ENCODE data around the gene TMPRSS2. TPM values are rescaled to one million over a fixed set of nuclear protein-coding genes. Genes with fewer than 3 reads are reported as not detected.

The TMPRSS2 gene
- total and polyA plus RNA-seq, 7 donors = 0.03 to 0.15 (median 0.10) TPM; not detected in 3

GRCh38 chr21:41489329-41489728 is 18.6 kb downstream of the TMPRSS2 start:
- ATAC-seq (no peak), DNase-seq (no peak)
- no peaks in the 10 kb centered on the region for H3K36me3 ChIP-seq (ENCODE audit: insufficient read depth in 1 of 2, low read depth in 1 of 2)
- TF ChIP-seq CTCF (IDR thresholded peaks at IDR 0.05) = no peak
- H3K4me1 ChIP-seq = no peaks in the 10 kb centered on the region
- H3K27ac ChIP-seq = no peak overlapping the region
- no peaks in the 10 kb centered on the region for H3K9me3 ChIP-seq
- H3K4me3 ChIP-seq = no peak overlapping the region
- 60 to 64% (median 64%) methylated on average over 7 of the region's 7 CpGs for WGBS, 3 donors
- intact Hi-C loops (cut with DNase I) = no loop called here
- peaks cover 0 to 11% (median 0%) of the 10 kb centered on the region in 3 donors for H3K27me3 ChIP-seq (ENCODE audit: insufficient read depth in 3 of 3, low read length in 2 of 3)

GRCh38 chr21:41488080-41488479 is 19.9 kb downstream of the TMPRSS2 start:
- DNase-seq = no peak
- no peaks in the 10 kb centered on the region for H3K36me3 ChIP-seq (ENCODE audit: insufficient read depth in 1 of 2, low read depth in 1 of 2)
- no peaks in the 10 kb centered on the region for H3K9me3 ChIP-seq
- H3K4me3 ChIP-seq = no peak overlapping the region
- H3K4me1 ChIP-seq = no peaks in the 10 kb centered on the region
- no peak for ATAC-seq
- 87 to 88% (median 87%) methylated on average over 14 of the region's 14 CpGs for WGBS, 3 donors
- H3K27ac ChIP-seq = no peak overlapping the region
- intact Hi-C loops (cut with DNase I) = no loop called here
- peaks cover 0 to 6% (median 0%) of the 10 kb centered on the region in 3 donors for H3K27me3 ChIP-seq (ENCODE audit: insufficient read depth in 3 of 3, low read length in 2 of 3)
- no peak for TF ChIP-seq CTCF (IDR thresholded peaks at IDR 0.05)

GRCh38 chr21:41487082-41487481 is 20.9 kb downstream of the TMPRSS2 start:
- intact Hi-C loops (cut with DNase I) = no loop called here
- H3K9me3 ChIP-seq = no peaks in the 10 kb centered on the region
- no peak for TF ChIP-seq CTCF (IDR thresholded peaks at IDR 0.05)
- ATAC-seq (no peak), DNase-seq (no peak)
- H3K36me3 ChIP-seq (ENCODE audit: insufficient read depth in 1 of 2, low read depth in 1 of 2) = no peaks in the 10 kb centered on the region
- no peaks in the 10 kb centered on the region for H3K4me1 ChIP-seq
- no peak overlapping the region for H3K27ac ChIP-seq
- H3K27me3 ChIP-seq (ENCODE audit: insufficient read depth in 3 of 3, low read length in 2 of 3) = peaks cover 0 to 6% (median 2%) of the 10 kb centered on the region in 3 donors
- H3K4me3 ChIP-seq = no peak overlapping the region
- WGBS, 3 donors = 73 to 84% (median 83%) methylated on average over 6 of the region's 6 CpGs

GRCh38 chr21:41483973-41484372 is 24.0 kb downstream of the TMPRSS2 start:
- intact Hi-C loops (cut with DNase I) = no loop called here
- H3K27ac ChIP-seq = no peak overlapping the region
- WGBS, 3 donors = 80 to 87% (median 87%) methylated on average over 4 of the region's 4 CpGs

More at GRCh38 chr21:41483973-41484372, 24.0 kb downstream of the TMPRSS2 start:
- no peaks in the 10 kb centered on the region for H3K36me3 ChIP-seq (ENCODE audit: insufficient read depth in 1 of 2, low read depth in 1 of 2)
- DNase-seq = no peak
- no peaks in the 10 kb centered on the region for H3K9me3 ChIP-seq
- no peaks in the 10 kb centered on the region for H3K4me1 ChIP-seq
- H3K4me3 ChIP-seq = no peak overlapping the region
- peaks cover 0 to 6% (median 2%) of the 10 kb centered on the region in 3 donors for H3K27me3 ChIP-seq (ENCODE audit: insufficient read depth in 3 of 3, low read length in 2 of 3)
- TF ChIP-seq CTCF (IDR thresholded peaks at IDR 0.05) = no peak
- no peak for ATAC-seq

Data from psoas muscle (tissue), 8 donors.